HG02798 (cell line): Measurements from ENCODE around the gene TCFL5.

ENCODE experiments used
- ATAC-seq: cut with Tn5 transposase; IDR thresholded peaks from one replicate; pipeline ENCODE4 v1.9.1; 2021; ENCODE audit warnings: mild to moderate bottlenecking; ENCODE audit not compliant: unreplicated experiment, poor library complexity

The TCFL5 gene

GRCh38 chr20:62861726-62862336, at the start of gene TCFL5:
Gene TCFL5, minus strand, starts transcription at chr20:62861822. Its CDS starts 152 bp downstream, at chr20:62861670.
- ATAC-seq: peak; percentile 83

DNA sequence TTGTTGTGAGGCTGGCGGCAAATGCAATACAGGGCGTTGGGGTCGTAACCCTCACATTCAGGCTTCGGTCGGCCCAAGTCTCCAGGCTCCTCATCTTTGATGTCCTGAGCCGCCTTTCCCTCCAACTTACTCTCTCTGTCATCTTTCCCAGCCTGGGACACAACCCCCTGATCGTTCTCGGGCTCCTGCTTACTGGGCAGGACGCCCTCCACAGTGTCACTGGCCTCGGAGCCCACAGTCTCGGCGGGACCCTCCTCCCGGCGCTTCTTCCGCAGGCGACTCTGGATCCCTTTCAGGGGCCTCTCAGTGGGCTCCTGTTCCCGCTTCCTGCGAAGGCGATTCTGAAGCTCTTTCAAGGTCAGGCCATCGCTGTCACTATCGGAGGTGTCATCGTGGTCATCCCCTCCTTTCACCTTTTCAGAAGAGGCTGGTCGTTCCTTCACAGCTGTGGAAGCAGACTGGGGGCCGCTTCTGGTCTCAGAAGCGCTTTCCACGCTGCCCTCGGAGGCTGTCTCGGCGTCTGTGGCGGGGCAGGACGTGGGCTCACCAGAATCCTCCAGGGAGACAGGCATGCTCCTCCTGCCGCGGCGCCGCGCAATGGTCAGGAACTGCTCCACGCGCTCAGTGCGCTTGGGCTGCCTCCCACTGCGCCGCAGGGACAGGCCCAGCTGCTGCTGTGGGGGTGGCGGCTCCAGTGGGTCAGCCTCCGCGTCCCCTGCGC, 49.3 kb upstream of the TCFL5 start:
- ATAC-seq: no peak

DNA sequence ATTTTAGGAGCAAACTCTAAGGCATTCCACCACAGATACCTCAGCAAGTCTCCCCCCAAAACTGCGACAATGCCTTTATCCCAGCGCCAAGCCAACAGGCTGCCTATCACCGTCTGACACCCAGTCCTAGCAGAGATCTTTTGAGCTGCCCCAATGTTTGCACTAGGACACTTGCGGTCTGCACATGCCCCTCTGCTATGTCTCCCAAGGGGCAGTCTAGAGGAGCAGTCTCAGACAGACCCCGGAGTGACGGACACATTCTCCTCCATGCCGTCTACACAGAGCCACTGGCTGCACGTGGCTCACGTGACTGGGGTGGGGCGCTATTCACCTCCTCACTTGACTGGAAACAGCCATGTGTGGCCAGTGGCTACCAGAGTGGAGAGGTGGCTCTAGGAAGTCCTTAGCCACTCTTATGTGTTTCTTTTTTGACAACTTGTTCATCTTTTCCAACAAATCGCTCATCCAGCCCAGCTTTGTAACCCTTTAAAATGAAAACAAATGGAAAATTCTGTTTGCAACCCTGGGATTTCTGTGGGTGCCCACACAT, 48.7 kb upstream of the TCFL5 start:
- ATAC-seq: no peak

- ATAC-seq: no peak
These were observed 47.6 kb upstream of the TCFL5 start for GRCh38 chr20:62908971-62909791.

DNA sequence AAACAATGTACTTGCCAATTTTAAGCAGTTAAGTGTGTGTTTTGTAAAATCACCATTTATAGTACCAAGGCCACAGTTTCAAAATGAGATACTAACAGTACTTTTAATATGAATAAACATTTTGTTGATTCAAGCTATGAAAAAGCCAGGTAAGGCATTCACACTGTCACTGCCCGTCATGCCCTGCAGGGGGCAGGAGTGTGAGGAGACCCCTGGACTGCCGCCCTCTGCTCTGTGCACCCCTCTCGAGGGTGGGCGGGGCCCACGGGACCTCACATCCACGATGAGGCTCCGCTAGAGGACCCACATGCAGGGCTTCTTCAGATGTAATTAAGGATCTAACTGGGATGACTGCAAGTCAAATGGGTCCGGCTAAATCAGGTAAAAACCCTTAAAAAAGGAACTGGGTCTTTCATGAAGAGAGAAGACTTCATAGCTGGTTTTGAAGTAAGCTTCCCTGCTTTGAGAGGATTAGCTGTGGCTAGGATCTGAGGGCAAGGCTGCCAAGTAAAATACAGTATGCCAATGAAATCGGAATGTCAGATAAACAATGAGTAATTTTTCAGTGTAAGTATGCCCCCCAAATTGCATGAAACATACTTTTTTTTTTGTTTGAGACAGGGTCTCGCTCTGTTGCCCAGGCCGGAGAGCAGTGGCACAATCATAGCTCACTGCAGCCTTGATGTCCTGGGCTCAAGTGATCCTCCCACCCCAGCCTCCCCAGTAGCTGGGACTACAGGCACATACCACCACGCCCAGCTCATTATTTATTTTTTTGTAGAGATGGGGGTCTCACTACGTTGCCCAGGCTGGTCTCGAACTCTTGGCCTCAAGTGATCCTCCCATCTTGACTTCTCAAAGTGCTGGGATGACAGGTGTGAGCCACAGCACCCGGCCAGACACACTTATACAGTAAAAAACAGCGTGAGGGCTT, 46.0 kb upstream of the TCFL5 start:
- no peak for ATAC-seq

DNA sequence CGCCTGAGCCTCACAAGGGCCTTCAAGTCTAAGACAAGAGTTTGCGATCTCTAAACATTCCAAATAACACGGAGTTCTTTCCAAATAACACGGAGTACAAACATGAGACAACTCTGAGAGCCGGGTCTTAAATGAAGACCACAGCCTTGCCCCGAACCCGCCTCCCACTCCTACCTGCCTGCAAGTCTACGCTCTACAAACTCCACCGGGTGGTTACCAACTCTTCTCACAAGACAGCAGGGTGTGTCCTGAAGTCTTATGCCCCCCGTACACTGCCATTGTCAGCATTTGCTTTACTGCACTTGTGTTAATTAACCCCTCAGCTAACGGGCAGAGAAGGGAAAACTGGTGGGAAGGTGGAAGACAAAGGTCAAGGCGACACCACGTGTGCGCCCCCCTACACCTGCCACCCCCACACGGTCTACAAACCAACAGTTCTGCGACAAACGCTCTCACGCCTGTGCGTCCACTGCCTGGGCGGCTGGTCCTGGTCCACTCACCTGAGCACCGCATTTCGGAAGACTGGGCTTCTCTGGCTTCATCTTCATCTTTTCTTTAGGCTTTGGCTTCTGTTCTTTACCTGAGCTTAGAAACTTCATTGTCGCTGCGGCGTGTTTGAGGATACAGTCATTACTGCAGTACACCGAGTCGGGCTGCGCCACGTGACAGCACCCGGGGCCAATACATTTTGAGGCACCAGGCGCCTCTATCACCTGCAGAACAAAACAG, 45.2 kb upstream of the TCFL5 start:
- no peak for ATAC-seq

GRCh38 chr20:62906209-62906608, 44.6 kb upstream of the TCFL5 start:
- no peak for ATAC-seq

- ATAC-seq: no peak
These were observed 44.0 kb upstream of the TCFL5 start for GRCh38 chr20:62905536-62906117.

DNA sequence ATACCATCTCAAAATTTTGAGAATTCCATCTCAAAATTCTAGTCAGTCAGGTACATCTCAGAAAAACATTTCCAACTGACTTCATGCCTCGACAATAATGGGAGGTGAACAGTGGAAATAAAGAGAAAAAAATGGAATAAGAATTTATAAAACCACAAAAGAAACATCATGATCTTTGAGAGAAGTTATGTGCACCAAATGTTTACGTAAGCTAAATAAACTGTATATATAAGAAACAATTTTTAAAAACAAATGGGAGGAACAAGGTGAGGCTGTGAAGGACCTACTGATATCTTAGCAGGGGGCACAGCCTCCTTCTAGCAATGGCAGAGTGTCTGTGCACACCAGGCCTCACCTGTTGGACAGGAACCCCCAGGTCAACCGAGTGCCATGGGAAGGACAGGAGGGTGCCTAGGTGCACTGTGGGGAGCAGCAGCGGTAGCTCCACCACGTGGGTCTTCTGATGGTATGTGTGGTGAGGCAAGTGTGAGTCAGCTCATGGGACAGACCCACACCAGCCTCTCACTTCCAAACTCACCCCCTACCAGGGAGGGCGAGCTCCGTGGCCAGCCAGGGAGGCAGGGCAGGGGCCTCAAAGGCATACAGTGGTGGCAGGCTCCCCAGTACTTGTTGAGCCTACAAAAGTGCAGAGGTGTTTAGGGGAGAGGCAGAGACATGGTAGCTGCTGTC, 41.4 kb upstream of the TCFL5 start:
- no peak for ATAC-seq

GRCh38 chr20:62901891-62902290, 40.3 kb upstream of the TCFL5 start:
- ATAC-seq: no peak

GRCh38 chr20:62900692-62901584, 39.3 kb upstream of the TCFL5 start:
- ATAC-seq: peak; percentile 3

DNA sequence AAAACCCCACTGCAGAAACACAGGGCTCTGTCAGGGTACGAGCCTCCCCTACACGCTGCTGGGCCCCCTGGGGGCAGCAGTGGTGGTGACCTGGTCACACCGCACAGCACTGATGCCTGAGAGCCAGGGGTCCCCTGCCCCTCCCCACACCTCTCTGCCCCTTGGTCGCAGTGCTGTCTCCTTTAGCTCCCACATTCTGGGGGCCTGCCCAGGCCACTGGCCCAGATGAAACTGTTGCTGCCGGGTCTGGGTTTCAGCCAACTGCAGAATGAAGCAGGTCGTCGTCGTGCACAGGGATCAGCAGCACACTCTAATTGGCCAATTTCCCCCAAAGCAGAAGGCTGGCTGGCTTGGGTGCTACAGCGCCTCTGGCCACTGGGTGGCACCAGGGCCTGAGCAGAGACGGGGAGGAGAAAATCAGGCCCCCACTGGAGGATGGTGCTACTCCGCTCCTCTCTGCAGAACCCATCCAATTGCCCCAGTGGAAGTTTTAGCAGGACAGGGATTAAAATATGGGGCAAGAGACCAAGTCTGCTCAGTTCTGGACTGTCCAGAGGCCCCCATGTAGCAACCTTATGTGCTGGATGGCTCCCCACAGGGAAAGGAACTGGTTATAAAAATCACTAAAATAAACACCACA, 38.5 kb upstream of the TCFL5 start:
- ATAC-seq: peak; percentile 83

- no peak for ATAC-seq
These were observed 38.0 kb upstream of the TCFL5 start for GRCh38 chr20:62899633-62900051.

GRCh38 chr20:62898970-62899632, 37.5 kb upstream of the TCFL5 start:
- ATAC-seq: peak; percentile 31

DNA sequence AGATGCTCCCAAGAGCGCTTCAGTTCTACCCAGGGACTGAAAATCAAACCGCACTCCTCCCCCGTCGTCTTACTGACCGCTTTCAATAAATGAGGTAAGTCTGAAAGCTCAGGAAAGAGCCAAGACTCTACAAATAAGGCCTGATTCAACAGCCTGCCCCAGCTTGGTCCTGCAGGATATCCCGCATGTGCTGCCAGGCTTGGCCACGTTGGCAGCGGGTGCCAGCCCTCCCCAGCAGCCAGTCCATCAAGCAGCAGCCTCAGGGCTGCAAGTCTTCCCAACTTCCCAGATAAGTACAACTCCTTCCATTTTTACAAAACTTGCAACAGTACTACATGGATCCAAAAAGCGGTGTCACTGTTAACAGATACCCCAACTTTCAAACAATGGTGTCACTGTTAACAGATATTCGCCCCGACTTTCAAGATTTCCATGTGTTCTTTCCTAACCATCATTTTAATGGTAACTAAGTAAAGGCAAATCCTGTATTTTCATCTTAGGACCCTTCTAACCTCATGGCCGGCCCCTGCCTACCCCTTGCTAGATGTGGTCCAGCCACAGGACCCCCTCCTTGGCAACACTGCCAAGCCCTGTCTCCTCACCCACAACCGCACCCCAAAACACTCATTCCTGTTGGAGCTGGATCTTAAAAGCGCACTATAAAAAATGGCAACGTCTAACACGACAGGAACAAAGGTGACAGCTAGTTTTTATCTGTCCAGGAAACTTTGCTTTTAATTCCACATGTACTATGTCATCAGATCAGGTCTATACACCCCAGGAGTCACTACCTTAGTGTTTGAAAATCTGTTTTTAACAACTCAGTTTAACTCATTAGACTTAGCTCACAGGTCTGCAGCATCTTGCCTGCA, 36.7 kb upstream of the TCFL5 start:
- ATAC-seq: no peak
